HepG2 (cell line): Measurements from ENCODE around the gene SEC24D. TPM values are rescaled to one million over a fixed set of nuclear protein-coding genes. Genes with fewer than 3 reads are reported as not detected.
A peak's percentile ranks its signal among the peaks of the same experiment; 100 is the strongest.

Experiments
- ATAC-seq: fragments of 200-7000 bp; cut with Tn5 transposase; 3 replicates; pipeline ENCODE4 v1.9.1; 2020; ENCODE audit warnings: mild to moderate bottlenecking, moderate library complexity
- BruUV-seq: library from RNA; stranded (reverse); fragments of 400-500 nt; replicated peaks from 2 replicates; lab custom pipeline; 2021; lab: Mats Ljungman, UMichigan
- CTCF ChIA-PET: fragments of 300-600 bp; formaldehyde crosslinking; extraction: SDS; loops from one replicate; lab custom pipeline; 2021; ENCODE audit warnings: low total read pairs, inconsistent platforms, low intra/inter-chr PET ratio; lab: Yijun Ruan, JAX
- POLR2A ChIA-PET: fragments of 350-600 bp; sonication (Branson Sonifier 250); formaldehyde crosslinking; loops from one replicate; lab custom pipeline; 2020; ENCODE audit warnings: antibody characterized with exemption, inconsistent platforms; lab: Yijun Ruan, JAX
- DNase-seq: peaks from one replicate; pipeline ENCODE4 v3.0.0-alpha.2; 2015; ENCODE audit warnings: low spot score
- FAIRE-seq: peaks from 3 replicates; lab custom pipeline; 2011; peaks lifted over from hg19 to GRCh38; lab: Jason Lieb, UNC
- H2AFZ ChIP-seq: one replicate; pipeline ENCODE4 v1.6.1; 2011; ENCODE audit warnings: low read length, inconsistent platforms
- H3K27ac ChIP-seq: fragments of 300-600 bp; 3 replicates; pipeline ENCODE4 v1.8.0; 2011; ENCODE audit warnings: mixed run types, mild to moderate bottlenecking, mixed read lengths, low read length, inconsistent platforms; ENCODE audit not compliant: insufficient read depth; ENCODE audit errors: extremely low read length
- H3K27me3 ChIP-seq, 2 experiments: fragments of 200-600 bp in 1 of 2; 2 replicates in 1 of 2; 3 replicates in 1 of 2; pipeline versions ENCODE4 v1.6.0 to v1.8.0; 2011; ENCODE audit warnings: low read length in 2 of 2, mild to moderate bottlenecking in 2 of 2, moderate library complexity in 2 of 2, inconsistent platforms in 1 of 2; ENCODE audit not compliant: insufficient read depth in 2 of 2, control insufficient read depth in 1 of 2
- H3K36me3 ChIP-seq, 2 experiments: fragments of 200-600 bp in 1 of 2; replicated peaks in 1 of 2; 2 replicates in 1 of 2; 3 replicates in 1 of 2; pipeline versions ENCODE4 v1.5.1 to v1.8.0; 2011; ENCODE audit warnings: low read length in 2 of 2, inconsistent platforms in 1 of 2; ENCODE audit not compliant: insufficient read depth in 2 of 2, control insufficient read depth in 1 of 2
- H3K4me1 ChIP-seq: 2 replicates; pipeline ENCODE4 v1.5.1; 2012; ENCODE audit warnings: low read length, inconsistent platforms; ENCODE audit not compliant: insufficient read depth
- H3K4me2 ChIP-seq: 2 replicates; pipeline ENCODE4 v1.6.0; 2011; ENCODE audit warnings: low read depth, low read length, inconsistent platforms
- H3K4me3 ChIP-seq, 3 experiments: fragments of 200-600 bp in 1 of 3; sonication (generic), shearing (Covaris generic) in 1 of 3; replicated peaks in 1 of 3; 2 replicates each; pipeline ENCODE4 v1.5.1; 2011 to 2016; ENCODE audit warnings: low read length in 3 of 3, inconsistent platforms in 2 of 3, low read depth in 2 of 3, mild to moderate bottlenecking in 2 of 3, control low read depth in 1 of 3, mixed read lengths in 1 of 3; ENCODE audit not compliant: insufficient read depth in 1 of 3
- H3K79me2 ChIP-seq: one replicate; pipeline ENCODE4 v1.6.1; 2011; ENCODE audit warnings: low read length, inconsistent platforms; ENCODE audit not compliant: insufficient read depth
- H3K9ac ChIP-seq: 2 replicates; pipeline ENCODE4 v1.6.0; 2011; ENCODE audit warnings: mild to moderate bottlenecking, low read depth, low read length, inconsistent platforms; ENCODE audit not compliant: insufficient read depth
- H3K9me3 ChIP-seq: 2 replicates; pipeline ENCODE4 v1.5.1; 2012; ENCODE audit warnings: mild to moderate bottlenecking, low read length
- H4K20me1 ChIP-seq: 2 replicates; pipeline ENCODE4 v1.6.0; 2011; ENCODE audit warnings: inconsistent platforms, mild to moderate bottlenecking, low read length, moderate library complexity; ENCODE audit not compliant: insufficient read depth
- DNMT3B ChIP-seq: conservative IDR thresholded peaks from 2 replicates; pipeline ENCODE4 v1.6.1; 2016; ENCODE audit warnings: missing biosample characterization, control low read depth
- MAFF ChIP-seq: IDR thresholded peaks from 2 replicates; pipeline ENCODE4 v1.6.1; 2011; ENCODE audit warnings: low read depth, low read length, improper control_type of control experiment
- MAFK ChIP-seq, 2 experiments: IDR thresholded peaks in 1 of 2; conservative IDR thresholded peaks in 1 of 2; 2 replicates each; pipeline ENCODE4 v1.6.1; 2011; ENCODE audit warnings: improper control_type of control experiment in 2 of 2, low read length in 2 of 2
- SMAD1 ChIP-seq: sonication (generic); formaldehyde crosslinking; IDR thresholded peaks from 2 replicates; pipeline ENCODE4 v1.4.0; 2020; ENCODE audit warnings: missing genetic modification reagents, low read depth, mild to moderate bottlenecking, borderline replicate concordance
- TERF1 ChIP-seq: sonication (generic); formaldehyde crosslinking; IDR thresholded peaks from 2 replicates; pipeline ENCODE4 v1.8.0; 2022; ENCODE audit warnings: mild to moderate bottlenecking, missing genetic modification reagents, moderate library complexity
- ZBTB46 ChIP-seq: sonication (generic); formaldehyde crosslinking; IDR thresholded peaks from 2 replicates; pipeline ENCODE4 v1.4.0; 2020; ENCODE audit warnings: mild to moderate bottlenecking, missing genetic modification reagents, borderline replicate concordance
- ZNF326 ChIP-seq: sonication (generic); formaldehyde crosslinking; IDR thresholded peaks from 2 replicates; pipeline ENCODE4 v1.4.0; 2020; ENCODE audit warnings: missing genetic modification reagents, borderline replicate concordance
- ZNF839 ChIP-seq: sonication (generic); formaldehyde crosslinking; IDR thresholded peaks from 2 replicates; pipeline ENCODE4 v1.4.0; 2020; ENCODE audit warnings: missing genetic modification reagents, mild to moderate bottlenecking, borderline replicate concordance
- WGBS: methylation state at CpG from one replicate; pipeline ENCODE4 v1.1.6; 2017; ENCODE audit warnings: low lambda C conversion rate; 5-methylcytosine and 5-hydroxymethylcytosine counted together
- in situ Hi-C: cut with HindIII; loops from 2 replicates; pipeline ENCODE4 v1.10.0; 2017; ENCODE audit warnings: low pct_unique_long_range_greater_than_20kb; ENCODE audit not compliant: extremely low pct_ligation_motif_present
- intact Hi-C: fragments of 100-400 bp; cut with micrococcal nuclease; formaldehyde crosslinking; loops from one replicate; pipeline ENCODE4 v1.10.0; 2022; ENCODE audit not compliant: unreplicated experiment
- polyA plus RNA-seq, 8 experiments: library from polyadenylated mRNA; depleted of rRNA in 3 of 8; stranded (reverse) in 7 of 8; unstranded in 1 of 8; fragments of >200 nt; fragmentation: Illumina TruSeq in 4 of 8; extraction: Trizol in 4 of 8; gene quantifications; 2 replicates each; pipeline versions ENCODE4 v1.2.1 to v1.2.3, GENCODE V29; 2011 to 2016; ENCODE audit warnings: low read depth in 4 of 8, missing spikeins in 1 of 8, mixed read lengths in 1 of 8; ENCODE audit not compliant: insufficient read depth in 1 of 8
- total RNA-seq, 5 experiments: library from RNA; depleted of rRNA; stranded (reverse); fragments of >200 nt; fragmentation: Illumina TruSeq; extraction: Trizol; gene quantifications; 2 replicates each; pipeline ENCODE4 v1.2.3, GENCODE V29; 2016; ENCODE audit warnings: low read depth in 1 of 5

SEC24D gene
- total and polyA plus RNA-seq, 2 of the 13 experiments (the other 11 are each of a cell fraction or from before 2014, with no cell fraction given) = 30.0 to 51.1 TPM

- intact Hi-C loops = no loop called here
- ChIA-PET POLR2A (no interaction called here), CTCF (no interaction called here)
- H3K4me1 ChIP-seq = peaks cover 2% of the 10 kb centered on the region; the same call in 1 of the 2 replicates
- DNase-seq = no peak
- no peak for ATAC-seq
- no peaks in the 10 kb centered on the region for H3K27me3 ChIP-seq
- TF ChIP-seq TERF1 (CRISPR knock-in tag) (no peak), ZBTB46 (CRISPR knock-in tag) (no peak), ZNF326 (CRISPR knock-in tag) (no peak), MAFK (conservative IDR thresholded peaks at IDR 0.05 in 1 of 2, IDR thresholded peaks at IDR 0.05 in 1 of 2; ENCODE audit: low read length in 2 of 2) (peak; percentile 74), SMAD1 (CRISPR knock-in tag) (no peak), DNMT3B (CRISPR knock-in tag) (no peak), MAFF (peak; percentile 57; the same call in 1 of the 2 replicates), ZNF839 (CRISPR knock-in tag) (no peak)
- H3K4me2 ChIP-seq = no peak overlapping the region
- WGBS = 58% methylated on average over 1 of the region's 1 CpG
- H3K27ac ChIP-seq = no peak overlapping the region
- in situ Hi-C loops = no loop called here
- H3K4me3 ChIP-seq = no peak overlapping the region
- peaks cover 33% of the 10 kb centered on the region for H3K79me2 ChIP-seq
- H3K9ac ChIP-seq = no peak overlapping the region
- peaks cover 1% of the 10 kb centered on the region; the same call in 1 of the 2 replicates for H4K20me1 ChIP-seq
- no peaks in the 10 kb centered on the region for H3K9me3 ChIP-seq
- H2AFZ ChIP-seq = no peak overlapping the region
- BruUV-seq = no TSS peak
- peaks cover 21 to 50% of the 10 kb centered on the region in 2 experiments for H3K36me3 ChIP-seq
- no peak for FAIRE-seq
Measured at GRCh38 chr4:118816538-118817177, 19.3 kb downstream of the SEC24D start.
